C4-2B (cell line): ENCODE measurements around the gene ERAS.

ENCODE experiments used
- H3K27ac ChIP-seq: fragments of 450-650 bp; 2 replicates; pipeline ENCODE4 v1.5.1; 2017
- CTCF ChIP-seq: fragments of 450-650 bp; conservative IDR thresholded peaks from 2 replicates; pipeline ENCODE4 v1.5.1; 2017; ENCODE audit warnings: mild to moderate bottlenecking
- ZFX ChIP-seq: fragments of 450-650 bp; IDR thresholded peaks from 2 replicates; pipeline ENCODE4 v1.6.1; 2017

ERAS gene

GRCh38 chrX:48826876-48827653 lies 752 bp downstream of the ERAS start:
- TF ChIP-seq ZFX (no peak), CTCF (no peak)
- H3K27ac ChIP-seq = no peak overlapping the region

GRCh38 chrX:48827654-48827968 lies 1.3 kb downstream of the ERAS start:
- TF ChIP-seq CTCF = no peak
- no peak for TF ChIP-seq ZFX
- no peak overlapping the region for H3K27ac ChIP-seq

- TF ChIP-seq ZFX = no peak
- TF ChIP-seq CTCF = no peak
- H3K27ac ChIP-seq = no peak overlapping the region
Observed at GRCh38 chrX:48829016-48829735, 2.9 kb downstream of the ERAS start.

GRCh38 chrX:48831136-48831908 lies 5.0 kb downstream of the ERAS start:
- TF ChIP-seq ZFX = no peak
- no peak for TF ChIP-seq CTCF
- H3K27ac ChIP-seq = no peak overlapping the region

GRCh38 chrX:48831909-48832291 lies 5.6 kb downstream of the ERAS start:
- TF ChIP-seq ZFX = no peak
- TF ChIP-seq CTCF = no peak
- H3K27ac ChIP-seq = no peak overlapping the region

GRCh38 chrX:48833542-48834138 lies 7.3 kb downstream of the ERAS start:
- H3K27ac ChIP-seq = no peak overlapping the region
- TF ChIP-seq CTCF (0 out of 2 replicates have a peak, but pooled peaks have one; percentile 8), ZFX (no peak)

GRCh38 chrX:48834383-48834709 lies 8.0 kb downstream of the ERAS start:
- TF ChIP-seq CTCF (no peak), ZFX (no peak)
- no peak overlapping the region for H3K27ac ChIP-seq
